NCI-H1436 (cell line): ENCODE data around the gene OXNAD1.

Source experiments
- DNase-seq: peaks from one replicate; lab custom pipeline; 2025; lab: John Stamatoyannopoulos, UW

The OXNAD1 gene

GRCh38 chr3:16279010-16279801, 14.2 kb downstream of the OXNAD1 start:
- no peak for DNase-seq

- DNase-seq: no peak
These were observed 15.7 kb downstream of the OXNAD1 start for GRCh38 chr3:16280671-16281070.

- no peak for DNase-seq
These were observed 19.6 kb downstream of the OXNAD1 start for GRCh38 chr3:16284633-16285032.

- DNase-seq: no peak
These were observed 21.1 kb downstream of the OXNAD1 start for GRCh38 chr3:16286161-16286560.

GRCh38 chr3:16286751-16287543, 21.9 kb downstream of the OXNAD1 start:
- no peak for DNase-seq

GRCh38 chr3:16288664-16289063, 23.7 kb downstream of the OXNAD1 start:
- no peak for DNase-seq

- no peak for DNase-seq
These were observed 24.3 kb downstream of the OXNAD1 start for GRCh38 chr3:16289144-16289889.

- no peak for DNase-seq
These were observed 25.2 kb downstream of the OXNAD1 start for GRCh38 chr3:16290007-16290826.

- DNase-seq: no peak
These were observed 25.8 kb downstream of the OXNAD1 start for GRCh38 chr3:16290827-16291196.

- no peak for DNase-seq
These were observed 29.8 kb downstream of the OXNAD1 start for GRCh38 chr3:16294844-16295243.

- DNase-seq: no peak
These were observed 30.4 kb downstream of the OXNAD1 start for GRCh38 chr3:16295298-16295890.

GRCh38 chr3:16297997-16298885, 33.2 kb downstream of the OXNAD1 start:
- DNase-seq: no peak

GRCh38 chr3:16298891-16299290, 33.9 kb downstream of the OXNAD1 start:
- no peak for DNase-seq

GRCh38 chr3:16299746-16300145, 34.7 kb downstream of the OXNAD1 start:
- DNase-seq: no peak

- no peak for DNase-seq
These were observed 35.3 kb downstream of the OXNAD1 start for GRCh38 chr3:16300307-16300706.

- DNase-seq: no peak
These were observed 35.9 kb downstream of the OXNAD1 start for GRCh38 chr3:16300881-16301359.

- DNase-seq: no peak
These were observed 36.5 kb downstream of the OXNAD1 start for GRCh38 chr3:16301507-16301906.

GRCh38 chr3:16302082-16302631, 37.1 kb downstream of the OXNAD1 start:
- no peak for DNase-seq

- DNase-seq: no peak
These were observed 38.1 kb downstream of the OXNAD1 start for GRCh38 chr3:16303037-16303575.
